HCEC 1CT (cell line): Measurements from ENCODE around the gene PPP1R26.
"Not testable (repeated sequence)": the region's sequence is repeated elsewhere in the genome, so short reads cannot be mapped to it uniquely, and the experiment has no call there.

Source experiments
- DNase-seq: peaks from one replicate; pipeline ENCODE4 v3.0.0-alpha.2; 2017

The PPP1R26 gene

GRCh38 chr9:135479469-135480052 lies at the start of gene PPP1R26:
Gene PPP1R26, plus strand, starts transcription at chr9:135479782. Its CDS starts 4,729 bp downstream, at chr9:135484511.
- no peak for DNase-seq

DNA sequence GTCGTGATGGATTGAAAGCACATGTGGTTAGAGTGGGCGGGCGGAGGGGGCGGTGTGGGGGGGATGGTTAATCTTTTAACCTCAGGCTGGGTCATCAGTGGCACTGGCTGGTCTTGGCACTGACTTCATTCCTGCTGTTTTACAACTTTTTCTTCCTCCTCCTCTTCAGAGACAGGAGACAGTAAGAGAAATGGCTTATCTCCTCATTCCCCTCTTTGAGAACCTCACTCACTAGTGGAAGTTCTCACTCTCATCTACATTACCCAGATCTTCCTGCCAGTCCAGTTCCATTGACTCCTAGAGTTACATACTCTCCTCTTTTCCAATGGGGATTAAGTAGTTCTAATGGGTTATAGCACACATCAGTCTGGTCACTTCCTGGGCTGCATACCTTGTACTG lies 42.3 kb upstream of the PPP1R26 start:
- DNase-seq, result no peak

GRCh38 chr9:135437696-135438095 lies 41.9 kb upstream of the PPP1R26 start:
- DNase-seq, result not testable (repeated sequence)

DNA sequence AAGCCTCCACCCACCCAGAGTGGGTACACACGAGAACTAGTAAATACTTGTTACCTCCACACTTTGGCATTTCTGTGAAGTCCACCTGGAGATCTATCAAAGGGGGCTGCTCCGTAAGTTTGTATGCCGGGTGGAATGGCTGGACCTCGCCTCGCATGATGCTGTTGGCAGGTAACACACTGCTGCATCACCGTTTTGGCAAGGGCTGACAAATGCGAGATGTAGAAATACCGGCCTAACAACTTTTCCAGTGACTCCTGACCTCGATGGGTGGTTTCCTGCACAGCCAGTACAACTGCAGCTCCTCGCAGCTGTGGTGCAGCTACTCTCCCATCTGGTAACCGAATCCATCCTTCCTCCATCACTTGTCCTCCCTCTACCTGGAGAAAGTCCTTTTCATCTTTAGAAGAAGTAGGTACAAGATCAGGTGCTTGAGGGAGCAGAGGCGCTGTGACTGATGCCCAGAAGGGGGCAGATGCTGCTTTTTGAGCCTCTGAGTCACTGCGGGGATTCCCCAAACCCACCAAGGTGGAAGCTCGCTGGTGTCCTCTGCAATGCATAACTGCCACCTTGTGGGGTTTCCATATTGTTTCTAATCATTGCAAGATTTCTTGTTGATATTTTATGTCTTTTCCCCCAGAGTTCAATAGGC lies 40.9 kb upstream of the PPP1R26 start:
- not testable (repeated sequence) for DNase-seq

DNA sequence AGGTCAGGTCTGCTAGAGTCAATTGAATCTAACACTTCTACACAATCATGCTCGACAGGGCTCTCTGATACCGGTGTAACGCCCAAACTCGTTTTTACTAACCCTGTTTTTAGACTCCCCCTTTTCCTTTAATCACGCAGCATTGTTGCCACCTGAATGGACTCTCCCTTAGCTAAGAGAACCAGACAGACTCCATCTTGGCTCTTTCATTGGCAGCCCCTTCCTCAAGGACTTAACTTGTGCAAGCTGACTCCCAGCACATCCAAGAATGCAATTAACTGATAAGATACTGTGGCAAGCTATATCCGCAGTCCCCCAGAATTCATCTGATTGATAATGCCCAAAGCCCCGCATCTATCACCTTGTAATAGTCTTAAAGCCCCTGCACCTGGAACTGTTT lies 40.1 kb upstream of the PPP1R26 start:
- DNase-seq, result not testable (repeated sequence)

DNA sequence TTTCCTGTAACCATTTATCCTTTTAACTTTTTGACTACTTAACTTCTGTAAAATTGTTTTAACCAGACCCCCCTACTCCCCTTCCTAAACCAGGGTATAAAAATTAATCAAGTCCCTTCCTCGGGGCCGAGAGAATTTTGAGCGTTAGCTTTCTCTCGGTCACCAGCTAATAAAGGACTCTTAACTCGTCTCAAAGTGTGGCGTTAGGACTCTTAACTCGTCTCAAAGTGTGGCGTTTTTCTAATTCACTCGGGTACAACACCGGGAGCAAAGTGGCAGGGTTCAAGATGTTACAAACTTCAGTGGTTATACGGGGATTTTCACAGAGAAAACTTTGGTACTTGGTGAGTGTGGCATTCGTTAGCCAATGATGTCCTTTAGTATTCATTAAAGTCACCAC lies 39.7 kb upstream of the PPP1R26 start:
- no peak for DNase-seq

DNA sequence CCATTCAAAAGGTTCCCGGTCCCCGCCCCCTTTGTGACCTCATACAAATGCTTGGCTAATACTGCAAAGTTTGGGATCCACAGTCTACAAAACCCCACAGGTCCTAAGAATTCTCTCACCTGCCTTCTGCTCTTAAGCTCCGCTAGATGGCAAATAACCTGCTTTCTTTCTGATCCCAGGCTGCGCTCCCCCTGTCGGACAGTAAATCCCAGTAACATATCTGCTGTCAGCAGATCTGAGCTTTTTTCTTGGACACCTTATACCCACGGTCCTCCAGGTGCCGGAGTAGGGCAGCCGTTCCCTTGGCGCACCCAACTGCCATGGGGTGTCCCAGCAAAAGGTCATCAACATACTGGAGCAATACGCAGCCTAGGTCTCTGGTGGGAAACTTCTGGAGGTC lies 39.0 kb upstream of the PPP1R26 start:
- DNase-seq, result no peak

DNA sequence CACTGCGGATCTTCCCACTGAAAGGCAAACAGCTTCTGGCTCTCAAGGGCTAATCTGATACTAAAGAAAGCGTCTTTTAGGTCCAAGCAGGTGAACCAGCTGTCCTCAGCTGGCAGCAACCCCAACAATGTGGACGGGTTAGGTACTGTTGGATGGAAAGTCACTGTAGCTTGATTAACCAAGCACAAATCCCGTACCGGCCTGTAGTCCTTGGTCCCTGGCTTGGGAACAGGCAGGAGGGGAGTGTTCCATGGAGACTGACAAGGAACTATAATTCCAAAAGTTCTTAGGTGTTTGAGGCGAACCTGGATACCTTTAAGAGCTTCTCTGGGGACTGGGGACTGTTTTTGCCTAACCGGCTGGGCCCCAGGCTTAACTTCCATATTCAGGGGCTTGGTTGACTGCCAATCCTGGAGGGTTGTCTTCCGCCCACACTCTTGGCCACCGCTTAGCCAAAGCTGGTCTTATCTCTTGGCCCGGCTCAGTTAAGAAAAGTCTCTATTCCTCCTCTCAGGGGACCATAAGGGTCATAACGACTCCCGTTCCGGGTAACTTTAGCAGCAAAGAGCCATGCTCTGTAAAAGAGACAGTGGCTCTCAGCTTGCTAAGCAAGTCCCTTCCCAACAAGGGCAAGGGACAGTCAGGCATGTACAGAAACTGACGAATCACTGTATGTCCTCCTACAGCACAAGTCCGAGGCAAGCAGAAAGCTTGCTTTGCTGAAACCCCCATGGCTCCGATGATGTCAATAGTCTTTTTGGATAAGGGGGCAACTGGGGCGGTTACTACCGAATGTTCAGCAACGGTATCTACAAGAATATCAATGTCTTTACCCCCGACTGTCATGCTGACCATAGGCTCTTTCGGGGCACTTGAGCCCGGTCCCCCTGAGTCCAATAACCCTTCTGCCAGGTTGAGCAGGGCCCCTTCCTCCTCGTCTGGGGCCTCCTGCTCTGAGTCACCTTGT lies 38.2 kb upstream of the PPP1R26 start:
- DNase-seq, result not testable (repeated sequence)

GRCh38 chr9:135442075-135442474 lies 37.5 kb upstream of the PPP1R26 start:
- DNase-seq, result no peak

DNA sequence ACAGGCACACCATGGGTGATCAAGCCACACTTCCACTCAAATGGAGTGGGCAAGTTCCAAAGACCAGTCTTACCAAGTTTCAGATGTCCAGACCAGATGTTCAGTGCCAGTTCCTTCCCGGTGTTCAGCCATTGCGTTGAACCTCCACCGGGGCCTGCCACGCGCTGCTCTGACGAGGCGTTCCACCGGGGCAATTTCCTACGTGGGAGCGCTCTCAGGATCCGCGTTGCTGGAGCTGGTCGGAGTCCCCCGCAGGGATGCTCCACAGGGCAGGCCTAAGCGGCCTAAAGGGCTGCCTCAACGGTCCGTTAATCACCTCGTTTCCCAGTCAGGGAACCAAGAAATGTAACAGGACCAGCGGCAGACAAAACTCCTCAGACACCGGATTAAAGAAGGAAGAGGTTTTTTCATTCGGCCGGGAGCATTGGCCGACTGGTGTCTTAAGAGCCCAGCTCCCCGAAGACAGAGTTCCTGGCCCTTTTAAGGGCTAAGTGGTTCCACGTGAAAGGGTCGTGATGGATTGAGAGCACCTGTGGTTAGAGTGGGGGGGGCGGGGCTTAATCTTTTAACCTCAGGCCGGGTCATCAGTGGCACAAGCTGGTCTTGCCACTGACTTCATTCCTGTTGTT lies 35.7 kb upstream of the PPP1R26 start:
- no peak for DNase-seq

- no peak for DNase-seq
Observed at GRCh38 chr9:135447126-135447525, 32.5 kb upstream of the PPP1R26 start.

DNA sequence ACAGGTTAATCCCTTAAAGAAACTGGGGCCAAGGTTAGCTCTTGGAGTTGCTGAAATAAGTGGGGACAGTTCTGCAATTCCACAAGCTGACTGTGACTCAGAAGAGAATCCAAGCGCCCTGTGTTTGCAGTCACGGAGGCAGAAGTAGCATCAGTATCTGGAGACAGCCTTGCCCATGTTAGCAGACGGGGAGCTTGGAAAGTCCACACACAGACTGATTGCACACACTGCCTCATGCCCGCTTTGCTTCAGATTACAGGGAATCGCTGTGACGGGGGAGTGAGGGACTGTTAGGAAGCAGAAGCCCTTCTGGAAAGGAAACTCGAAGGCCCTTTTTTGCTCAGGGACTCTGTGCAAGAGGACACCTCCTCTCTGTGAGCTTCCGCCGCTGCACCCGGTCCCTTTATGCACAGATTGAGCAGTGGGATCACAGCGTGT lies 30.9 kb upstream of the PPP1R26 start:
- DNase-seq, result no peak

GRCh38 chr9:135449532-135449931 lies 30.1 kb upstream of the PPP1R26 start:
- DNase-seq, result not testable (repeated sequence)

- no peak for DNase-seq
Observed at GRCh38 chr9:135450956-135451355, 28.6 kb upstream of the PPP1R26 start.

GRCh38 chr9:135451909-135452308 lies 27.7 kb upstream of the PPP1R26 start:
- DNase-seq, result not testable (repeated sequence)

- DNase-seq, result no peak
Observed at GRCh38 chr9:135454737-135455136, 24.8 kb upstream of the PPP1R26 start.

DNA sequence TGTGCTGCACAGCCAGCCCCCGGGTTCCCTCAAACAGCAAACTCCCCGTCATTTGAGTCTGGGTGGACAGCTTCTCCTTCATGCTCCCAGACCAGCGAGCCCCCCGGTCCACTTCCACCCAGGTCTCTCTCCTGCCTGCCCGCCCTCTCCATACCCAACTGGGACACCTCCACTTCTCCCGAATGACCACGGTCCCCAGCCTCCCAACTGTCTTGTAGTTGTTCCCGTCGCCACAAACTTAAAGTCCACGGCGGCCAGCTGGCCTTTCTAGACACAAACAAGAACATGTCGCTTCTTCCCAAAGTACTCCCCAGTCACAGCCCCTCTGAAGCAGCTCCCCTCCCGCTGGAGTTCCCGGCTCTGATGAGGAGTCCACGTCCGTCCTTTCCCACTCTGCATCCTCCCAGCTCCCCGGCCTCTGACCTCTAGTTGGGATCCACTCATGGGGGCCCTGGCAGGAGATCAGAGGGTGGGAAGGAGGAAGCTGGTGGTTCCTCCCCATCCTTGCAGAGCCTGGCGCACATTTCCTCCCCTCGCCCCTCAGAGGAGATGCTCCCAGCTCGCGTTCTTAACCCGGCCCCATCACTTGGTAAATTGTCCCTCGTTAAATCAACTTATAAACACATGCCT lies 24.1 kb upstream of the PPP1R26 start:
- no peak for DNase-seq

GRCh38 chr9:135456436-135457104 lies 23.0 kb upstream of the PPP1R26 start:
- DNase-seq, result no peak

DNA sequence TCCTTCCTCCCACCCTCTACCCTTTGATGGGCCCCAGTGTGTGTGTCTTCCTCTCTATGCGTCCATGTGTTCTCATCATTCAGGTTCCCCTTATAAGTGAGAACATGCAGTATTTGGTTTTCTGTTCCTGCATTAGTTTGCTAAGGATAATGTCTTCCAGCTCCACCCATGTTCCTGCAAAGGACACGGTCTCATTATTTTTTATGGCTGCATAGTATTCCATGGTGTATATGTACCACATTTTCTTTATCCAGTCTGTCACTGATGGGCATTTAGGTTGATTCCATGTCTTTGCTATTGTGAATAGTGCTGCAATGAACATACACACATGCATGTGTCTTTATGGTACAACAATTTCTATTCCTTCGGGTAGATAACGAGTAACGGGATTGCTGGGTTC lies 21.1 kb upstream of the PPP1R26 start:
- not testable (repeated sequence) for DNase-seq

DNA sequence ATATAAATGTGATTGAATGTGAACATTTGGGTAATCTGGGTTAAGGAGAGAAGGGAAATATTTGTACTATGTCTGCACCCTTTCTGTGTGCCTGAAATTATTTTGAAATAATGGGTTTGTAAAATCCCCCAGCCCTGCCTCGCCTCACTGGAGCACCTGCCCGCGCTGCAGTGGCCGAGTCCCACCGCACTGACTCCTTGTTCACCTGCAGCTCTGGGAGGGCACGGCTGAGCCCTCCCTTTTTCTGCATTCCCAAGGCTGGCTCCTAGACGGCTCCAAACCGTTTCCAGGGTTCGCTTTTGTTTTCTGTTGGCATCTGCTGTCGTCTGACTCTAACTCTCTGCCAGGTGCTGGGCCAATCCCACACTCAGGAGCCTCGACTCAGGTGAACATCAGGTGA lies 17.6 kb upstream of the PPP1R26 start:
- no peak for DNase-seq

GRCh38 chr9:135463140-135463539 lies 16.4 kb upstream of the PPP1R26 start:
- DNase-seq, result peak; percentile 42

DNA sequence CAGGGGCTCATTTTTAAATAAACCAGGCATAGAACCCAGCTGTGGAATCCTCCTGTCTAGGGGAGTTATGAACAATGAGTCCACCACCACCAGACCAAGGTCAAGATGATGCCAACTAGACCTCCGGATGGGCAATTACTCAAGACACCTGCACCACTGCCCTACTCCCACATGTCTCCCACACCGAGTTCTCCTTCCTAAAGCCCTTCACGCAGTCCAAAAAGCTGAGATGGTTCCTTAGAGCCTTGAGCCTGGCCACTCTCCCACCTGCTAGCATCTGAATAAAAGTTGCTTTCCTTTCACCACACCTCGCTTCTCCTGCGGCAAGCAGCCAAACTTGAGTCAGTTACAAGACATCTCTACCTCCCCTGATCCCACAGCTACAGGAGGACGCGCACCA lies 15.4 kb upstream of the PPP1R26 start:
- no peak for DNase-seq
